ENCODE data around the gene SLC8A1. TPM values are rescaled to one million over a fixed set of nuclear protein-coding genes. Genes with fewer than 3 reads are reported as not detected.

SLC8A1 gene
- total and polyA plus RNA-seq, 2 donors (not counting 1 experiment from before 2014, with no cell fraction given): 0.07 to 0.20 TPM

GRCh38 chr2:40289771-40290404 lies 162.0 kb downstream of the SLC8A1 start:
- peak overlapping the region; percentile 27 for H2AFZ ChIP-seq (ENCODE audit: insufficient read depth, low read depth, low read length, poor library complexity, severe bottlenecking)
- no peaks in the 10 kb centered on the region for H3K4me1 ChIP-seq (ENCODE audit: control insufficient read depth in 2 of 2, insufficient read depth in 2 of 2, low read length in 2 of 2)
- H3K27me3 ChIP-seq (replicated peaks in 1 of 4; ENCODE audit: control extremely low read depth in 1 of 4, control insufficient read depth in 3 of 4, insufficient read depth in 4 of 4, low read length in 3 of 4): no peaks in the 10 kb centered on the region
- no peak for DNase-seq
- H3K27me3 Mint-ChIP-seq: no peaks in the 10 kb centered on the region
- H3K27ac ChIP-seq (ENCODE audit: low read length in 2 of 2): no peak overlapping the region
- no CpG with 5 or more reads among the region's 7 CpGs for WGBS (ENCODE audit: insufficient coverage)
- no peaks in the 10 kb centered on the region for H3K9me3 Mint-ChIP-seq (ENCODE audit: insufficient read depth)
- peak overlapping the region; percentile 67 for H3K4me3 Mint-ChIP-seq
- ChIA-PET CTCF (no interaction called here), POLR2A (no interaction called here)
- TF ChIP-seq EZH2 (IDR thresholded peaks at IDR 0.05; ENCODE audit: borderline replicate concordance, insufficient read depth, low read depth, low read length, poor library complexity, severe bottlenecking) (no peak), CTCF (IDR thresholded peaks at IDR 0.05) (no peak)
- intact Hi-C loops (cut with micrococcal nuclease): no loop called here
- no peak for ATAC-seq (ENCODE audit: low read depth)
- peak overlapping the region; percentile 45 for H3K4me2 ChIP-seq (replicated peaks; ENCODE audit: low read depth, low read length, poor library complexity, severe bottlenecking)
- H3K9me3 ChIP-seq (ENCODE audit: control extremely low read depth in 1 of 3, control insufficient read depth in 2 of 3, insufficient read depth in 1 of 3, low read length in 2 of 3): no peaks in the 10 kb centered on the region
- peak overlapping the region in 2 of 5 experiments; percentile 3 to 37 for H3K4me3 ChIP-seq (ENCODE audit: control extremely low read depth in 1 of 5, extremely low read depth in 1 of 5, insufficient read depth in 1 of 5, low read depth in 2 of 5, low read length in 4 of 5)
- H3K27ac Mint-ChIP-seq: no peak overlapping the region
- H4K20me1 ChIP-seq (ENCODE audit: control insufficient read depth, insufficient read depth, low read length, poor library complexity, severe bottlenecking): no peaks in the 10 kb centered on the region
- H3K36me3 ChIP-seq (replicated peaks in 1 of 2; ENCODE audit: control extremely low read depth in 1 of 2, control insufficient read depth in 1 of 2, extremely low read depth in 1 of 2, insufficient read depth in 2 of 2, low read length in 1 of 2): no peaks in the 10 kb centered on the region
- no peaks in the 10 kb centered on the region for H3K79me2 ChIP-seq (ENCODE audit: control insufficient read depth, insufficient read depth, low read length)
- H3K4me1 Mint-ChIP-seq: peaks cover 5% of the 10 kb centered on the region
- peak overlapping the region; percentile 41 for H3K9ac ChIP-seq (ENCODE audit: low read length)

GRCh38 chr2:40287773-40288172 lies 164.1 kb downstream of the SLC8A1 start:
- Mint-ChIP-seq H3K9me3 (ENCODE audit: insufficient read depth) (no peaks in the 10 kb centered on the region), H3K4me1 (peaks cover 14% of the 10 kb centered on the region), H3K4me3 (no peak overlapping the region), H3K27me3 (no peaks in the 10 kb centered on the region), H3K27ac (no peak overlapping the region)
- no CpG with 5 or more reads among the region's 3 CpGs for WGBS (ENCODE audit: insufficient coverage)
- Histone ChIP-seq H3K36me3 (replicated peaks in 1 of 2; ENCODE audit: control extremely low read depth in 1 of 2, control insufficient read depth in 1 of 2, extremely low read depth in 1 of 2, insufficient read depth in 2 of 2, low read length in 1 of 2) (no peaks in the 10 kb centered on the region), H3K4me1 (ENCODE audit: control insufficient read depth in 2 of 2, insufficient read depth in 2 of 2, low read length in 2 of 2) (peaks cover under 1 to 6% of the 10 kb centered on the region in 2 donors), H3K4me2 (replicated peaks; ENCODE audit: low read depth, low read length, poor library complexity, severe bottlenecking) (no peak overlapping the region), H3K9me3 (ENCODE audit: control extremely low read depth in 1 of 3, control insufficient read depth in 2 of 3, insufficient read depth in 1 of 3, low read length in 2 of 3) (no peaks in the 10 kb centered on the region), H3K27ac (ENCODE audit: low read length in 2 of 2) (no peak overlapping the region), H2AFZ (ENCODE audit: insufficient read depth, low read depth, low read length, poor library complexity, severe bottlenecking) (no peak overlapping the region), H3K27me3 (replicated peaks in 1 of 4; ENCODE audit: control extremely low read depth in 1 of 4, control insufficient read depth in 3 of 4, insufficient read depth in 4 of 4, low read length in 3 of 4) (no peaks in the 10 kb centered on the region), H4K20me1 (ENCODE audit: control insufficient read depth, insufficient read depth, low read length, poor library complexity, severe bottlenecking) (no peaks in the 10 kb centered on the region), H3K79me2 (ENCODE audit: control insufficient read depth, insufficient read depth, low read length) (no peaks in the 10 kb centered on the region), H3K9ac (ENCODE audit: low read length) (no peak overlapping the region), H3K4me3 (ENCODE audit: control extremely low read depth in 1 of 5, extremely low read depth in 1 of 5, insufficient read depth in 1 of 5, low read depth in 2 of 5, low read length in 4 of 5) (no peak overlapping the region)
- CTCF ChIA-PET: no interaction called here
- POLR2A ChIA-PET: no interaction called here
- no peak for TF ChIP-seq EZH2 (IDR thresholded peaks at IDR 0.05; ENCODE audit: borderline replicate concordance, insufficient read depth, low read depth, low read length, poor library complexity, severe bottlenecking)
- ATAC-seq (ENCODE audit: low read depth): no peak
- no peak for DNase-seq
- intact Hi-C loops (cut with micrococcal nuclease): no loop called here

Measured in B cell (primary cell).